Activated T-cell treated with anti-CD3 and anti-CD28 coated beads, Interleukin-2, amount 50 U/mL, for 72 hours (primary cell): ENCODE results near the gene CIAPIN1. TPM values are rescaled to one million over a fixed set of nuclear protein-coding genes. Genes with fewer than 3 reads are reported as not detected.
A peak's percentile ranks its signal among the peaks of the same experiment; 100 is the strongest.

ENCODE experiments used
- ATAC-seq, 2 donors: fragments of 150-1000 bp; cut with Tn5 transposase; replicated peaks in 1 of 2; 2 replicates each; pipeline ENCODE4 v1.10.0; 2021; ENCODE audit warnings: moderate library complexity in 2 of 2, mild to moderate bottlenecking in 1 of 2
- DNase-seq, 2 donors: peaks; one replicate each; pipeline ENCODE4 v3.0.0; 2021 to 2022; ENCODE audit warnings: mixed read lengths in 1 of 2
- H3K27ac Mint-ChIP-seq: one replicate; pipeline ENCODE4 v1.8.0; 2022; ENCODE audit warnings: mild to moderate bottlenecking, moderate library complexity, mixed read lengths
- H3K27me3 Mint-ChIP-seq: one replicate; pipeline ENCODE4 v1.8.0; 2022; ENCODE audit warnings: low read depth, mixed read lengths
- H3K36me3 Mint-ChIP-seq, 2 donors: one replicate each; pipeline ENCODE4 v1.8.0; 2022; ENCODE audit warnings: mixed read lengths in 2 of 2, mild to moderate bottlenecking in 1 of 2; ENCODE audit not compliant: insufficient read depth in 2 of 2
- H3K4me1 Mint-ChIP-seq: one replicate; pipeline ENCODE4 v1.8.0; 2022; ENCODE audit warnings: low read depth, mixed read lengths
- H3K4me3 Mint-ChIP-seq, 2 donors: one replicate each; pipeline ENCODE4 v1.8.0; 2022; ENCODE audit warnings: mild to moderate bottlenecking in 2 of 2, mixed read lengths in 2 of 2, moderate library complexity in 2 of 2
- H3K9me3 Mint-ChIP-seq, 2 donors: one replicate each; pipeline ENCODE4 v1.8.0; 2022; ENCODE audit warnings: mixed read lengths in 2 of 2
- total RNA-seq, 2 donors: library from RNA; stranded (reverse); gene quantifications; one replicate each; pipeline ENCODE4 v1.2.3, GENCODE V29; 2022

Gene CIAPIN1
- total RNA-seq, 2 donors from 2014 or later, result 39.6 to 49.7 TPM

DNA sequence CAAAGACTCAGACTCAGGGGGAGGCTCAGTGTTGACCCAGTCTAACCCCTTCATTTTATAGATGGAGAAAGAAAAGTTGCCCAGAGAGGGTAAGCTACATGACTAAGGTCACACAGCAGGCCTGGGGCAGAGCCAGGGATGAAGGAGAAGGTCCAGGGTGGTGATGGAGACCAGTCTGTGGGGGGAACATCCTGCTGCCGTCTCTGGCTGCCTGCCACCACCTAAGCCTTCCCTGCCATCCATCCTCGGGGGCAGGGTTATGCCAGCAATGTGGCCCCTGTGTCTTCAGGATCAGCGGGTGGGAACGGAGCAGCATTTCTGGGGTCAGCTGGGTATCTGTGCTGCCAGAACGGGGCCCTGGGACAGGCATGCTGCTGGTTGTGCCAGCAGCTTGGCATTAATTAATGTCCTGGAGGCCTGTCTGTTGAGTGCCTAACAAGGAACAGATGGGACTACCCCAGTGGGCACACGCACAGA is 33.6 kb upstream of the CIAPIN1 start:
- H3K9me3 Mint-ChIP-seq, result no peaks in the 10 kb centered on the region
- H3K27ac Mint-ChIP-seq, result no peak overlapping the region
- H3K4me3 Mint-ChIP-seq, result no peak overlapping the region
- no peak for DNase-seq
- peaks cover 24% of the 10 kb centered on the region for H3K4me1 Mint-ChIP-seq
- no peaks in the 10 kb centered on the region for H3K36me3 Mint-ChIP-seq
- ATAC-seq, result no peak
- H3K27me3 Mint-ChIP-seq, result no peaks in the 10 kb centered on the region

DNA sequence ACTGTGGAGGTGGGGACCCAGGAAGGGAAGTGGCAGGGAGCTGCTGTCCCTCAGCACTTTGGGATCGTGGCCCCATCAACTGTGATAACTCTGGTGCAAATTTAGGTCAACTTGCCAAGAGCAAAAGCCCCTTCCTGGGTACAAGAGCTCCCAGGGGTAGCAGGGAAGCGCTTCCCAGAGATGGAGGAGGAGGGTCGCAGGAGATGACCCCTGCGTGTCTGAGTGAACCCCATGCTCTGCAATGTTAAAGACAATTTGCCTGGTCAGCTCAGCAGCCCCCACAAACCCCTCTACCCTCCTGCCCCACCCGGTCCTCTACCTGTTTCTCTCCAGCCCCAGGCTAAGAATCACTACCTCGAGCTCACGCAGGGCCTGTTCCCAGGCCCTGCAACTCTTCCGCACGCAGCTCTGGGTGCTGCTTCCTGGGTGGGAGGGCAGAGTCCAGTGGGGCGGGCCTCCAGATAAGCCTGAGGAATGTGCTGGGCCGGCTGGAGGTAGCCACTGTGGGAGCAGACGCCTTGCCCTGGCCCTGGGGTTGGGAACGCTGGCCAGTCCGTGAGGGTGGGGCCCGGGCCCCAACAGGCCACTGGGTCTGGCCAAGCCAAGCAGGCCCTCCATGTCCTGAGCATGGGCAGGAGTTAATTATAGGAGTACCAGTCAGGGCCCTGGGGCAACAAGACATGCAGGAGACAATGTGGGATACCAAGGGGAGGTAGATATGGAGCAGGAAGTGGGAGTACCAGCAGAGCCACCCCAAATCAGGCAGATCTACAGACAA is 33.0 kb upstream of the CIAPIN1 start:
- H3K9me3 Mint-ChIP-seq, result no peaks in the 10 kb centered on the region
- H3K27me3 Mint-ChIP-seq, result no peaks in the 10 kb centered on the region
- H3K36me3 Mint-ChIP-seq, result no peaks in the 10 kb centered on the region
- H3K4me3 Mint-ChIP-seq, result no peak overlapping the region
- no peak overlapping the region for H3K27ac Mint-ChIP-seq
- H3K4me1 Mint-ChIP-seq, result peaks cover 23% of the 10 kb centered on the region
- DNase-seq (no peak), ATAC-seq (no peak)

DNA sequence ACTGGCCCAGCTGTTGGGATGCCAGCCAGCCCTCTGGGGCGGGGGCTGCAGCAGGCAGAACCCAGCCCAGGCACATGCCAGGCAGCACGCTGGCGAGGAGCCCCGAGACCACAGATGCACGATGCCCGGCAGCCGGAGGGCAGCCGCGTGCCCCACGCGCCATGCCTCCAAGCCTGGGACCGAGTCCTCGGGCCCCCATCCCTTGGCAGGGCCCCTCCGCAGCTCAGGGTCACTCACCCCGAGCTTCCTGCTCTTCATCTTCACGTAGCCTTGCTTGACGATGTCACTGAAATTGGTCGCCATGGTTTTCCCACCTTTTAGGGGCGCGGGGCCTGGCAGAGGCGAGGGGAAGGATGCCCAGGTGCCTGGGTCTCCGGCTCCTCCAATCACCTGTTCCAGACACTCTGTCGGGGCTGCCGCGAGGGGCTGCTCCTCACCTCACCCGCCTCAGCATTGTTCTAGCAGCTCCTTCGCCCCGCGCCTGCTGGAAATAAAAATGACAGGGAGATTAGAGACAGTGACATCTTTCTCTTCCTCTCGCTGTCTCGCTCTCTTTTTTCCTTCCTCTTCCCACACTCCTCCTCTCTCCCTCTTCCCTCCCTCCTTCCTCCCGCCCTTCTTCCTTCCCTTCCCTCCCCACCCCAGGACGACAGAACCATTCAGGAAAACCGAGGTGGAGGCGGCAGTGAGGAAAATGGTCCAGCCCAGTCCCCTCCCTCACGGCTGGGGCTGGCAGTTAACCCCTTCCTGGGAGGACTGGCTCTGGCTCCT is 32.2 kb upstream of the CIAPIN1 start:
- no peak overlapping the region for H3K27ac Mint-ChIP-seq
- H3K9me3 Mint-ChIP-seq, result no peaks in the 10 kb centered on the region
- ATAC-seq (no peak), DNase-seq (no peak)
- H3K36me3 Mint-ChIP-seq, result no peaks in the 10 kb centered on the region
- no peak overlapping the region for H3K4me3 Mint-ChIP-seq
- H3K27me3 Mint-ChIP-seq, result no peaks in the 10 kb centered on the region
- peaks cover 23% of the 10 kb centered on the region for H3K4me1 Mint-ChIP-seq

DNA sequence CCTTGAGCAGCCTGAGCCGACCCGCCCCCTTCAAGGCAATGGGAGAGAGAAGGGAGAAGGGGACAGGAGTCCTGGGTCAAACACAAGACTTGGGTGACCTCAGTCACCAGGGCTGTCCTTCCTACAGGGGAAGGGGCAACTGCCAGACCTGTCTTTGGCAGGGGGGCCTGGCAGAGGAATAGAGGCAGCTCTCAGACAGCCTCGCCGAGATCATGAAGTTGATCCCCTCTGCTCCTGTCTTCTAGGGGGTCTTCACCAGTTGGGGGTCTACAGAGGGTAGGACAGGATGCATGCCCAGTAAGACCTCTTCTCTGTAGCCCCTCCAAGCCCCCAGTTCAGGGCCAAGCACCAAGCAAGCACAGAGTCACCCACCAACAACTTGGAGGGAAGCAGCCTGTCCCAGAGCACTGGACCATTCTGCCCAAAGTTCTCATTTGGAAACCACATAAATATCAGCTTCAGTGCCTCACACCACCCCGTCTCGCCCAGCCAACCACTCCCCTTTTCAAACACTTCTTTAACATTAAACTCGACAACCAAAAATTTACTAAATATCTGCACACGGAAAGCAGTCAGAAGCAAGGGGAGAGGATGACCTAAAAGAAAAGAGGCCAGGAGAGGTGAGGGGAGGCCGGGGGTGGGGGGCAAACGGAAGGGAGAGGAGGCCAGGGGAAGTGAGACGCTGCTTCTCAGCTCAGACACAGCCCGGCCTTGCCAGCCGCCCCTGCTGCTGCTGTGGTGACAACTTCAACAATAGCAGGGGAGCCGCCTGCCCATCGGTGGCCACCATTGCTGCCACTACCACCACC is 31.4 kb upstream of the CIAPIN1 start:
- Mint-ChIP-seq H3K4me3 (no peak overlapping the region), H3K4me1 (peaks cover 22% of the 10 kb centered on the region), H3K27me3 (no peaks in the 10 kb centered on the region), H3K36me3 (no peaks in the 10 kb centered on the region), H3K27ac (no peak overlapping the region), H3K9me3 (no peaks in the 10 kb centered on the region)
- DNase-seq, result no peak
- no peak for ATAC-seq

DNA sequence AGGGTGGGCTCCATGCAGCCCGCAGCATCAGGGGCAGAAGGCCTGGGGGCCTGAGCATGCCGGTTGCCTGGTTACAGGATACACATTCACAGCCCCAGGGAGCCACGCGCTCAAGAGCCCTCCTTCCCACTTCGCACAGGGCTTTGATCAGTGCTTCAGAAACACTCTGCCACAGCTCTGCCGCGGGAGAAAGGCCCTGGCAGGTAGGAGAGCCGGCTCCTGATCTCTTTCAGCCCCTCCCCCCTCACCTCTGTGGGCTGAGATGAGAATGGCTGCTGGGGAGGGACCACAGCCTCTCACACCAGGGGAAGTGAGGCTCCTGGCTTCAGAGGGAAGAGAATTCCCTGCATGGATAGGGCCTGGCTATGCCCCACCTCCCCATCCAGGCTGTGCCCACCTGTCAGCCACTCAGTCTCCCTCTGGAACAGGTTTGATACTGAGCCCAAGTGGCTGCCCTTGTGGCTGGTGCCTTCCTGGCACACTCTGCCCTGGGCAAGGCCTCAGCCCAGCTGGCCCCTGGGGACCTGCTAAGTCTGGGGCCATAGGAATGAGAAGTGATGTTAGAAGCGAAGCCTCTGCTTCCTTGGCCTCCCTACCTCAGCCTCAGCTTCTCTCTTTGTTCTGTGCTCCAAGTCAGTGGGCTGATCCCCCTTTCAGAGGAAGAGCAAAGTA is 30.5 kb upstream of the CIAPIN1 start:
- Mint-ChIP-seq H3K9me3 (no peaks in the 10 kb centered on the region), H3K36me3 (no peaks in the 10 kb centered on the region), H3K27me3 (no peaks in the 10 kb centered on the region), H3K4me1 (peaks cover 22% of the 10 kb centered on the region), H3K4me3 (no peak overlapping the region), H3K27ac (no peak overlapping the region)
- no peak for ATAC-seq
- DNase-seq, result no peak

DNA sequence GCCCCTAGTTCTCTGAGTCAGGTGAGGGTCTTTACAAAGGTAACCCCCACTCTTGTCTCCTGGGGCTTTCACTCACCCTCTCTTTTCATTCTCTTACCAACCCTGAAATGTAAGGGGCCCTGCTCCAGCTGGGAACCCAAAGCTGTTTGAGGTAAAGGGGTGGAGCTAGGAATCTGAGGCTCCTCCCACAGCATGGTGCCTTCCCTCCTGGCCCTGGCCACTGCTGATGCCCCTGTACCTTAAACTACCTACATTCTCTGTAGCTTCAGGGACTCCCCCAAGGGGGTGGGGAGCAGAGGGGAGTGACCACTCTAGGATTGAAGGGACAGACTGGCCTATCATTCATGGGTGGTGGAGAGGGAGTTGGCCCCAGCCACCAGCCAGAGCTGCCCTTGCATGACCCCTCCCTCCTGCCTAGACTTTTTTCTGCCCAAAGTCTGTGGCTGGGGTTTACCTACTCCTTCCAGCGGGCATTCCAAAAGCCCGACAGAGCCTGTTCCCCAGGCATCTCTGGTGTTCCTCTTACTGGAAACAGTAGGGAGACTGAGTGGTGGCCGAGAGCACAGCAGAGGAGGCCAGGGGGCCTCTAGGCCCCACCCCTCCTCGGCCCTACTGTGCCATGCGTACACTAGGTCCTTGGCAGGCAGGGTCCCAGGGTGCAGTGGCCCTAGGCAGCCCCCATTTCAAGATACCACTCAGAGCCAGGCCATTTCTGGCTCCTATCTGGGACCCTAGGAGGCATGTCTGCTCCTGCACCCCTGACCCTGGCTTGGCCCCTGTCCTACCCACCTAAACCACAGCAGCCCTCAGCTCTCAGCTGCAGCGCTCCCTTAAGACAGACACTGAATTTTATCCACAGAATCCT is 29.6 kb upstream of the CIAPIN1 start:
- DNase-seq (no peak), ATAC-seq (no peak)
- H3K4me1 Mint-ChIP-seq, result peaks cover 22% of the 10 kb centered on the region
- H3K27me3 Mint-ChIP-seq, result no peaks in the 10 kb centered on the region
- H3K9me3 Mint-ChIP-seq, result no peaks in the 10 kb centered on the region
- peaks cover 2 to 3% of the 10 kb centered on the region in 2 donors for H3K36me3 Mint-ChIP-seq
- no peak overlapping the region for H3K27ac Mint-ChIP-seq
- H3K4me3 Mint-ChIP-seq, result peak overlapping the region in 1 of 2 donors; percentile 57

DNA sequence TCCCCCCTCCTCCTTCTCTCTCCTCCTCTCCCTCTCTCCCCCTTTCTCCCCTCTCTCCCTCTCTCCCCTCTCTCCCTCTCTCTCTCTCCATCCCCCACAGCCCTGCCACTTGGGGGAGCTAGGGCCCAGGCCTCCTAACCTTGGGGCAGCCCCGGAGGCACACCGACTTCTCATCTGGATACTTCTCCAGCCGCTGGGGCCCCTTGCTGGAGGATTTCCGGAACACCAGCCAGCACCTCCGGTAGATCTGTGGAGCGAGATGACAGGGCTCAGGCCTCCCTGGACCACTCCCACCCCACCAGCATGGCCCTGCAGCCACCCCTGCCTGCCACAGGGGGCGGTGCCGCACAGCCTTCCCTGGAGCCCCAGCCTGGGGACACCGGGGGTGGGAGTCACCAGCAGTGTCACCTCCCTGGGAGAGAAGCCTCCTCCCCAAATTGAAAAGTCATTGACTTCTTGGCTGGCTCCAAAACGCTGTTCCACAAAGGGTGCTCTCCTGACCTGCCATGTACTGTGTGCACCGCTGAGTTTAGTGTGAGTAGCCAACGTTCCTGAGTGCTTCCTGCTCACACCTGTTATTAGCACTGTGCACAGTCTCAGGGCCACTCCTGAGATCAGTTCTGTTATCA is 28.6 kb upstream of the CIAPIN1 start:
- Mint-ChIP-seq H3K4me1 (peaks cover 22% of the 10 kb centered on the region), H3K4me3 (peak overlapping the region; percentile 45 to 57), H3K9me3 (no peaks in the 10 kb centered on the region), H3K36me3 (peaks cover 2 to 3% of the 10 kb centered on the region in 2 donors), H3K27ac (no peak overlapping the region), H3K27me3 (no peaks in the 10 kb centered on the region)
- ATAC-seq, result peak; percentile 94 to 97
- DNase-seq, result peak; percentile 86 to 90

DNA sequence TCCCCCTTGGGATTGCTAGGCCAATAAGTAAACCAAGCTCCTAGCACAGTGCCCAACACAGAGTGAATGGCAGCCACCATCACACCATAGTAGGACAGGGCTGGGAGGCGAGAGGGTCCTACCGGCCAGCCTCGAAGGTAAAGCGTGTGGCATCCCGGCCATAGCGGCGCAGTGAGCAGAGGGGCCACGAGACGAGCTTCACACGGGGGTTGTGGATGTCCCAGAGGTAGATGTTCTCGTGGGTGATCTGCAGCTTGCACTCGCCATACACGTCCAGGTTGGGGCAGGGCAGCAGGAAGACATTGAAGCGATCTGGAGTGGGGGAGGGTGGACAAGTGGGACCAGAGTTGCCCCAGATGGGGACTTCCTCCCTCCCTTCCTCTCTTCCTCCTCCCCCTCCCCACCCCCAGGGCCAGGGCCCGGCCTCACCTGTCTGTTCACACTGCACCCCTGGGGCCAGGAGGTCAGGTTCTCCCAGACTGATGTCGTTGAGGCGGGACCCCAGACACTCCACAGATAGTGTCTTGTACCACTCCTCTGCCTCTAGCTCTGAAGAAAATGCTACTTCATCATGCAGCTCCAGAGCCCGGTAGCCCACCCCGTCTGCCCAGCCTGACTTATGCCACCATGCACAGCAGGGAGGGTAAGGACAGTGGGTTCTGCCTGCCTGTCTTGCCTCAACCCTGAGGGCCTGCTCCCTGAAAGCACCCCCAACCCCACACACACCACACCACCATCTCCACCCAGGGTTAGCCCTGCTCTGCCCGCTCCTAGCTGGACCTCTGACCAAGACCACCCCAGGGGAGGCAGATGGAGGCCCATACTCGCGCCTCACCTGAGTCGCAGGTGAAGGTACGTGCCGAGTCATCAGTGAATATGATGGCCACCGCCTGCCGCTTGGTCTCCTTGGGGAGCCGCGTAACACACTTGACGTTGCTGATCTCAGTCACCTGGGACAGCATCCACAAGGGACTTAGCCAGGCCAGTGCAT is 27.8 kb upstream of the CIAPIN1 start:
- no peak overlapping the region for H3K27ac Mint-ChIP-seq
- peaks cover 2 to 3% of the 10 kb centered on the region in 2 donors for H3K36me3 Mint-ChIP-seq
- no peaks in the 10 kb centered on the region for H3K9me3 Mint-ChIP-seq
- ATAC-seq (no peak), DNase-seq (no peak)
- no peaks in the 10 kb centered on the region for H3K27me3 Mint-ChIP-seq
- H3K4me1 Mint-ChIP-seq, result peaks cover 22% of the 10 kb centered on the region
- peak overlapping the region in 1 of 2 donors; percentile 18 for H3K4me3 Mint-ChIP-seq

DNA sequence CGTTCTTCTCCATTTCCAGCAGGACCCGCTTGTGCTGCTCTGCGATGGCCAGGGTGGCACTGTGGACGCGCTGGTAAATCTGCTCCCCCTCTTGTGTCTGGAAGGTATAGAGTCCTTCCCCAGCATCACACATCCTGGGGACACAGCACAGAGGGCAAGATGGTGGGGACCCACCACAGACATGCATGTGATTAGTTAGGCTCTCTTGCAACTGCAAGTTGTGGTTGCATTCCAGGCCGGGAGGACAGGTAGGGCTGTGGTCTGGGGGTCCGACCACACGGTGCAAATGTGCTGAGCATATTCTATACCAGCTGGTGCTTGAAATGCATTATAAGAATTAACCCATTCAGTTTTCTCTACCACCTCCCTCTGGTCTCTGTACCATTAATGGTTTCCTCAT is 26.7 kb upstream of the CIAPIN1 start:
- Mint-ChIP-seq H3K27me3 (no peaks in the 10 kb centered on the region), H3K27ac (no peak overlapping the region)

DNA sequence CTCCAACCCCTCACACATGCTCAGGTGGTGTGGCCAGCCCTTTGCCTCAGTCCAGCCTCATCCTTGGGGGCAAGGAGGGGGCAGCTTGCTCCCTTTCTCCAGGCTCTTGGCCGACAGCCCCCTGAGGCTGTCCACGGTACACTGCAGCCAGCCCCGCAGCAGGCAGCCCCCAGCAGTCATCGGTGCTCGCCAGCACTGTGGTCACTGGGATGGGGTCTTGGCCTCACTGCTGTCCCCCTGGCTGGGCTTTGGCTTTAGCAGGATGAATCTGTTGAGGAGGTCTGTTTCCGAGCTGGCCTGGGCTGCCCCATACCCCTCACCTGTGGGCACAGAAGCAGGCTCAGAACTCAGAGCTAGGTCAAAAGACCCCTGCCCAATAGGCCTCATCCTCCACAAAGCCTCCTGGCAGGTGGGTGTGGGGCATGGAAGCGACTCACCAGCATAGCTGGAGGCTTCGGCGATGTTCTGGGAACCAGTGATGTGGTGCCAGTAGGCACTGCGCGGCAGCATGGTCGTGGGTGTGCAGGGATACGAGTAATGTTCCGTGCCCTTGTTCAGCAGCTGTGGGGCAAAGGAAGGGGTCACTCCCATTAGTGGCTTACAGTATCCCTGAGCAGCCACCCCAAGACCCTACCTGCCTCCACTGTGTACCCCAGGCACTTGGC is 26.1 kb upstream of the CIAPIN1 start:
- DNase-seq, result no peak
- Mint-ChIP-seq H3K4me1 (peaks cover 22% of the 10 kb centered on the region), H3K27ac (no peak overlapping the region), H3K9me3 (no peaks in the 10 kb centered on the region), H3K4me3 (no peak overlapping the region), H3K27me3 (no peaks in the 10 kb centered on the region), H3K36me3 (peaks cover 4 to 7% of the 10 kb centered on the region in 2 donors)
- no peak for ATAC-seq

More for the DNA sequence above, 26.7 kb upstream of the CIAPIN1 start:
- Mint-ChIP-seq H3K4me1 (peaks cover 22% of the 10 kb centered on the region), H3K9me3 (no peaks in the 10 kb centered on the region), H3K36me3 (peaks cover 2 to 3% of the 10 kb centered on the region in 2 donors), H3K4me3 (no peak overlapping the region)
- DNase-seq, result no peak
- ATAC-seq, result no peak
